CD14-positive monocyte (primary cell): ENCODE results near the gene MEI4. TPM values are rescaled to one million over a fixed set of nuclear protein-coding genes. Genes with fewer than 3 reads are reported as not detected.
"Not testable (repeated sequence)": the region's sequence is repeated elsewhere in the genome, so short reads cannot be mapped to it uniquely, and the experiment has no call there.

Experiments used
- DNase-seq, 3 donors: peaks; one replicate each; pipeline ENCODE4 v3.0.0-alpha.2; 2011 to 2022
- H2AFZ ChIP-seq: 2 replicates; pipeline ENCODE4 v1.6.0; 2012; ENCODE audit warnings: mild to moderate bottlenecking, low read depth, low read length, inconsistent platforms; ENCODE audit not compliant: insufficient read depth, poor library complexity, severe bottlenecking
- H3K27ac ChIP-seq, 2 donors: 1 replicate in 1 of 2; 2 replicates in 1 of 2; pipeline ENCODE4 v1.5.1; 2012 to 2013; ENCODE audit warnings: low read length in 2 of 2, control low read depth in 1 of 2, inconsistent platforms in 1 of 2, low read depth in 1 of 2, mild to moderate bottlenecking in 1 of 2
- H3K27me3 ChIP-seq, 2 donors: one replicate each; pipeline versions ENCODE4 v1.6.0 to v1.6.1; 2011 to 2013; ENCODE audit warnings: low read length in 2 of 2; ENCODE audit not compliant: control insufficient read depth in 2 of 2, insufficient read depth in 2 of 2
- H3K36me3 ChIP-seq, 2 donors: replicated peaks in 1 of 2; 1 replicate in 1 of 2; 2 replicates in 1 of 2; pipeline versions ENCODE4 v1.5.1 to v1.6.1; 2012 to 2013; ENCODE audit warnings: low read length in 2 of 2, control low read depth in 1 of 2, inconsistent platforms in 1 of 2, mild to moderate bottlenecking in 1 of 2; ENCODE audit not compliant: insufficient read depth in 2 of 2, control insufficient read depth in 1 of 2
- H3K4me1 ChIP-seq, 2 donors: 1 replicate in 1 of 2; 2 replicates in 1 of 2; pipeline versions ENCODE4 v1.5.1 to v1.6.1; 2012 to 2013; ENCODE audit warnings: low read length in 2 of 2, control low read depth in 1 of 2, inconsistent platforms in 1 of 2, mild to moderate bottlenecking in 1 of 2, moderate library complexity in 1 of 2; ENCODE audit not compliant: insufficient read depth in 2 of 2, control insufficient read depth in 1 of 2
- H3K4me2 ChIP-seq: replicated peaks from 2 replicates; pipeline ENCODE3; 2012; ENCODE audit warnings: low read length, moderate library complexity, mild to moderate bottlenecking; ENCODE audit not compliant: poor library complexity, severe bottlenecking; ENCODE audit errors: extremely low read depth
- H3K4me3 ChIP-seq, 3 experiments: fragments of 200-600 bp in 1 of 3; sonication (generic) in 1 of 3; replicated peaks in 1 of 3; 1 replicate in 2 of 3; 2 replicates in 1 of 3; pipeline ENCODE4 v1.5.1; 2011 to 2013; ENCODE audit warnings: low read length in 3 of 3, mild to moderate bottlenecking in 3 of 3, control low read depth in 2 of 3, low read depth in 2 of 3, inconsistent platforms in 1 of 3, moderate library complexity in 1 of 3
- H3K79me2 ChIP-seq: 2 replicates; pipeline ENCODE4 v1.6.0; 2012; ENCODE audit warnings: mild to moderate bottlenecking, control low read depth, inconsistent platforms, low read length, moderate library complexity; ENCODE audit not compliant: insufficient read depth
- H3K9ac ChIP-seq: 2 replicates; pipeline ENCODE4 v1.6.0; 2017; ENCODE audit warnings: low read length, mild to moderate bottlenecking; ENCODE audit not compliant: insufficient read depth, poor library complexity, severe bottlenecking
- H3K9me3 ChIP-seq, 2 donors: replicated peaks in 1 of 2; 1 replicate in 1 of 2; 2 replicates in 1 of 2; pipeline versions ENCODE4 v1.5.1 to v1.6.1; 2012 to 2013; ENCODE audit warnings: low read length in 2 of 2, control low read depth in 1 of 2; ENCODE audit not compliant: control insufficient read depth in 1 of 2, insufficient read depth in 1 of 2
- H4K20me1 ChIP-seq: 2 replicates; pipeline ENCODE4 v1.6.0; 2012; ENCODE audit warnings: mild to moderate bottlenecking, low read length, control low read depth, moderate library complexity; ENCODE audit not compliant: insufficient read depth
- H3K27ac Mint-ChIP-seq, 7 donors: one replicate each; pipeline ENCODE4 v1.8.0; 2020; ENCODE audit warnings: mild to moderate bottlenecking in 7 of 7, mixed read lengths in 7 of 7, moderate library complexity in 6 of 7, inconsistent platforms in 2 of 7
- H3K27me3 Mint-ChIP-seq, 3 donors: one replicate each; pipeline ENCODE4 v1.8.0; 2021 to 2022; ENCODE audit warnings: low read depth in 3 of 3, mild to moderate bottlenecking in 3 of 3, mixed read lengths in 3 of 3, moderate library complexity in 3 of 3, inconsistent platforms in 1 of 3
- H3K36me3 Mint-ChIP-seq, 2 donors: one replicate each; pipeline ENCODE4 v1.8.0; 2020; ENCODE audit warnings: mixed read lengths in 2 of 2, inconsistent platforms in 1 of 2, mild to moderate bottlenecking in 1 of 2
- H3K4me1 Mint-ChIP-seq: one replicate; pipeline ENCODE4 v1.8.0; 2020; ENCODE audit warnings: mild to moderate bottlenecking, mixed read lengths
- H3K4me3 Mint-ChIP-seq, 2 donors: one replicate each; pipeline ENCODE4 v1.8.0; 2020; ENCODE audit warnings: mild to moderate bottlenecking in 2 of 2, mixed read lengths in 2 of 2, moderate library complexity in 1 of 2
- H3K9me3 Mint-ChIP-seq, 7 donors: one replicate each; pipeline ENCODE4 v1.8.0; 2020 to 2022; ENCODE audit warnings: mixed read lengths in 7 of 7, mild to moderate bottlenecking in 6 of 7, moderate library complexity in 6 of 7, inconsistent platforms in 2 of 7
- CTCF ChIP-seq: fragments of 200-600 bp; IDR thresholded peaks from one replicate; pipeline ENCODE4 v1.8.0; 2022; ENCODE audit warnings: antibody characterized with exemption, mild to moderate bottlenecking
- WGBS: methylation state at CpG from one replicate; pipeline ENCODE4 v1.1.5; 2013; ENCODE audit warnings: missing lambda C conversion rate; ENCODE audit not compliant: insufficient coverage; 5-methylcytosine and 5-hydroxymethylcytosine counted together
- intact Hi-C, 2 donors: fragments of 100-400 bp; cut with micrococcal nuclease; formaldehyde crosslinking; loops; one replicate each; pipeline versions ENCODE4 v1.15.0 to v1.15.1; 2023
- polyA plus RNA-seq, 3 donors: library from polyadenylated mRNA; depleted of rRNA in 1 of 3; unstranded in 2 of 3; stranded (reverse) in 1 of 3; fragments of 300-500 nt in 2 of 3; fragments of >200 nt in 1 of 3; fragmentation: Illumina TruSeq in 2 of 3; gene quantifications; 1 replicate in 2 of 3; 2 replicates in 1 of 3; pipeline ENCODE4 v1.2.3, GENCODE V29; 2012 to 2021

Gene MEI4
- polyA plus RNA-seq, 3 donors: not detected

GRCh38 chr6:77829736-77830135, 176.9 kb downstream of the MEI4 start:
- no peaks in the 10 kb centered on the region for H3K4me1 ChIP-seq
- peaks cover 0 to 5% (median 2%) of the 10 kb centered on the region in 7 donors for H3K9me3 Mint-ChIP-seq
- no peaks in the 10 kb centered on the region for H3K9me3 ChIP-seq
- no peak overlapping the region for H3K4me2 ChIP-seq
- H3K4me1 Mint-ChIP-seq: no peaks in the 10 kb centered on the region
- H4K20me1 ChIP-seq: no peaks in the 10 kb centered on the region
- no peak for DNase-seq
- no peak for TF ChIP-seq CTCF
- no peaks in the 10 kb centered on the region for H3K27me3 ChIP-seq
- H3K4me3 ChIP-seq: no peak overlapping the region
- no peak overlapping the region for H3K27ac Mint-ChIP-seq
- no peak overlapping the region for H3K9ac ChIP-seq
- H3K27me3 Mint-ChIP-seq: no peaks in the 10 kb centered on the region
- intact Hi-C loops: no loop called here
- H3K27ac ChIP-seq: no peak overlapping the region
- no peaks in the 10 kb centered on the region for H3K36me3 Mint-ChIP-seq
- H3K36me3 ChIP-seq: no peaks in the 10 kb centered on the region
- H3K79me2 ChIP-seq: no peaks in the 10 kb centered on the region
- H2AFZ ChIP-seq: no peak overlapping the region
- no peak overlapping the region for H3K4me3 Mint-ChIP-seq

- H4K20me1 ChIP-seq, H3K36me3 Mint-ChIP-seq, H3K9ac ChIP-seq, DNase-seq, intact Hi-C loops, H3K4me3 ChIP-seq, H3K4me3 Mint-ChIP-seq, H3K27me3 ChIP-seq, H3K4me1 ChIP-seq, H2AFZ ChIP-seq, H3K27ac Mint-ChIP-seq, H3K4me1 Mint-ChIP-seq, H3K9me3 Mint-ChIP-seq, H3K27me3 Mint-ChIP-seq, H3K36me3 ChIP-seq, H3K9me3 ChIP-seq, H3K4me2 ChIP-seq, H3K27ac ChIP-seq, H3K79me2 ChIP-seq: not testable (repeated sequence)
- WGBS: no CpG with 5 or more reads among the region's 2 CpGs
Observed at GRCh38 chr6:77833749-77834148, 180.9 kb downstream of the MEI4 start.
